ENCODE data around the gene PSMA3.
"Not testable (repeated sequence)": the region's sequence is repeated elsewhere in the genome, so short reads cannot be mapped to it uniquely, and the experiment has no call there.

Gene PSMA3

DNA sequence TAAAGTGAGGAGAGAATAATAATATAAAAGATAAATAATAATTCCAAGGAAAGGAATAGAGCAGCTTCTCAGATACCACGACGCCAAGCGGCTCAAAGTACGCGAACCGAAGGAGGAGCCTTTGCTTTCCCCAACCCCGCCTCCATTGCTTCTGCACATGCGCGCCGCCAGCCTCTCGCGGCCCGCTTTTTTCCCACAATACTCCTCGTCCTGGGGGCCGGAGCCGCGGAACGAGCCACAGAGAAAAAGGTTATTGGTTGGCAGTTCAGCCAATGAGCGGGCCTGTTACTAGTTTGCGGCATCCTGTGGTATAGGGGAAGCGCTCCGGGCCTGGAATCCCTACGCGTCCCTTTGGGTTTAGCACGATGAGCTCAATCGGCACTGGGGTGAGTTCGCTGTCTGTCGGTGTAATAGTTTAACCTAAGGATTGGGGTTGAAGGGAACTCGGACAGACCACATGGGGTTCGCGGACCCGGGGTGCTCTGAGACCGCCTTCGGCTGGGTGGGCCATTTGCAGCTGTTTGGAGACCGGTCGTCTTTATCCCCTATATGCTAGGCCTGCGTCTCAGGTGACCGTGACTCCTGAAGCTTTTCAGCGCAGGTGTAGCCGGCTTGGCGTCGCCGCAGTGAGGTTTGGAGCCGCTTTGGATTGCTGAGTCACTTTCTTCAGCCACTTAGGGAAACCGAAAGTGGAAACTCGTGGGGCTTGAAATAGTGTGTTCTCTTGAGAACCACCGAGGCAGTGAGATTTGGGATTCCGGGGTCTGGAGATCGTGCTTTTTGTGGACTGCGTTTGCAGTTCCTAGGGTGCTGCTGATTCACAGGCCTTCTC, at the start of gene PSMA3:
Gene PSMA3, plus strand, starts transcription at position 288 of the 832 bp plus-strand sequence. Its CDS starts 78 bp downstream, at position 366.
- peak; percentile 97 for DNase-seq (ENCODE audit: low spot score)

GRCh38 chr14:58196198-58196597, 48.4 kb upstream of the PSMA3 start:
- DNase-seq (ENCODE audit: low spot score) = no peak

- DNase-seq (ENCODE audit: low spot score) = no peak
Observed at GRCh38 chr14:58198086-58198485, 46.6 kb upstream of the PSMA3 start.

- DNase-seq (ENCODE audit: low spot score) = peak; percentile 86
Observed at GRCh38 chr14:58199726-58200479, 44.7 kb upstream of the PSMA3 start, which contains the start of gene ACTR10. Gene ACTR10, plus strand, starts transcription at chr14:58200149. Its CDS starts 69 bp downstream, at chr14:58200218.

- DNase-seq (ENCODE audit: low spot score) = no peak
Observed at GRCh38 chr14:58200480-58200841, 44.2 kb upstream of the PSMA3 start.

- peak; percentile 7 for DNase-seq (ENCODE audit: low spot score)
Observed at GRCh38 chr14:58200846-58201245, 43.8 kb upstream of the PSMA3 start.

GRCh38 chr14:58213176-58213575, 31.5 kb upstream of the PSMA3 start:
- DNase-seq (ENCODE audit: low spot score) = no peak

DNA sequence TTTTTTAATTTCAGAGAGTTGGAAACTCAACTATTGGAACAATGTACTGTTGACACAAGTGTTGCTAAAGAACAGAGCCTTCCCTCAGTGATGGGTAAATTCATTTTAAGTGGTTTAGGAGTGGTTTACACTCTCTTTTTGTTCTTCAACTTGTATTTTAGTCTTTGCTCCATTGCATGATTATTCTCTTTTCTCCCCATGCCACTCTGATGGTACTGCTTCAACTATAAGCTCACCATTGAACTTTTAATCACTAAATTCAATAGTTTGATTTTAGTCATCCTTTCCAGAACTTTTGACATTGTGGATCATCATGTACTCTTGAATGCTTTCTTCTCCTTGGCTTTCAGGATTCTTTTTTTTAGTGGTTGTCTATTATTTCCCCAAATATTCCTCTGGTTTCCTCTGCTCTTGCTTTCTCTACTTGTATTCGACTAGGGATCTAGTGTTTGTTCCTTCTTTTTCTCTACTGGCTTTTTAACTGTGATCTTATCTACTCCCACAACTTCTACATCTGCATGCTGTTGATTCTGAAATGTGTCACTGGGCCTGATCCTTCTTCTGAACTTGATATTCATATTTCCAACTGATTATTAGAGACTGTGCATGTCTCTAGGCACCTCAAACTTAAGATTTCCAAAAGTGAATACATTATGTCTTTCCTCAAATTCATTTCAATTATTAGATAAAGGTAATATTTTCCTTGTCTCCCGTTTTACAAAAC, 29.3 kb upstream of the PSMA3 start:
- DNase-seq (ENCODE audit: low spot score) = no peak

DNA sequence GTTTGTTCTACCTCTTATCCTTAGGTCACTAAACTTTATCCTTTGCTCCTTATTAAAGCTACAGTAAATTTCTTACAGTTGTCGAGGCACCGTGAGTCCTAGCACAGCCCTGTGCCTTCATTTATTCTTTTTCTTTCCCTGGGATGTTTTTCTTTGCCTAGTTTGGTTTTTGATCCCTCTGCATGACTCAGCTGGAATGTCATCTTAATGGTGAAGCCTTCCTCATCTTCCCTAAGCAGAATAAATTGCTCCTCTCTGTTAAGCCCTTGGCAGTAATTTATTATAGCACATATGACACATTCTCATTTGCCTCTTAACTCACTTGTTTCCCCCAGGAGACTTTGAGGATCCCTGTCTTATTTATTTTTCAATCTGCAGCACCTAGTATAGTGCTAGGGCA, 28.1 kb upstream of the PSMA3 start:
- no peak for DNase-seq (ENCODE audit: low spot score)

GRCh38 chr14:58227096-58227819, 17.4 kb upstream of the PSMA3 start:
- DNase-seq (ENCODE audit: low spot score) = no peak

GRCh38 chr14:58238252-58239243, 6.1 kb upstream of the PSMA3 start:
- peak; percentile 7 for DNase-seq (ENCODE audit: low spot score)

GRCh38 chr14:58239244-58240195, 5.1 kb upstream of the PSMA3 start:
- DNase-seq (ENCODE audit: low spot score) = peak; percentile 46

DNA sequence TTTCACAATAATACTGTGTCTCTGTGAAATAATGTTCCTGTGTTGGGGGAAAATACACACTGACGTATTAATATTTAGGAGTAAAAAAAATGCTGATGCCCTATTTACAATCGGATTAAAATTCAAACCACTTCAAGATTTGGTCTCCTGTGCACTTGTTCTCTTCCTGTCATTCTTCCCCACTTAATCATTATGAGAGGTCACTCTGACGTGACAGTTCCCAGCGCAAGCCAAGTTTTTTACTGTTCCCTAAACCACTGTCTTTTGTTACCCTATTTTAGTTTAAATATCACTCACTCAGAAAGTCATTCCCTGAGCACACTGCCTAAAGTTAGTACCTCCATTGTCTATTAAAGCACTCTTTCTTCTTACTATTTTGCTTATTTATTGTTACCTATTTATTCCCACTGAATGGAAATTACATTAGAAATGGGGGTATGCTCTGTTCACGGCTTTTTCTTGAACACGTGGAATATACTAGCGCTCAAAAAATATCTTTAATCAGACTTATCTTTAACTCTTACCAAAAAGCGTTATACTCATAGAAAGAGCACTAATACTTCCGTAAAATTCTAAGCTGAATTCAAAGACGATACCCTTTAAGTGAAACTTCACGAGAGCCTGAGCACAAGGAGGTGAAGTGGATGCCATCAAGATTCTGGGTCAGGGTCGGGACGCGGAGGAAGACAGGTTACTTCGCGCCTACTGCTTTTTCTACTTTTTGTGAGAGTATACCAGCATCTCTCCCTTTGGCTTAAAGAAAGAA, 670 bp upstream of the PSMA3 start:
- peak; percentile 26 for DNase-seq (ENCODE audit: low spot score)

GRCh38 chr14:58245562-58245961, 919 bp downstream of the PSMA3 start:
- DNase-seq (ENCODE audit: low spot score) = no peak

GRCh38 chr14:58249611-58250010, 5.0 kb downstream of the PSMA3 start:
- DNase-seq (ENCODE audit: low spot score) = no peak

GRCh38 chr14:58258156-58258555, 13.5 kb downstream of the PSMA3 start:
- no peak for DNase-seq (ENCODE audit: low spot score)

DNA sequence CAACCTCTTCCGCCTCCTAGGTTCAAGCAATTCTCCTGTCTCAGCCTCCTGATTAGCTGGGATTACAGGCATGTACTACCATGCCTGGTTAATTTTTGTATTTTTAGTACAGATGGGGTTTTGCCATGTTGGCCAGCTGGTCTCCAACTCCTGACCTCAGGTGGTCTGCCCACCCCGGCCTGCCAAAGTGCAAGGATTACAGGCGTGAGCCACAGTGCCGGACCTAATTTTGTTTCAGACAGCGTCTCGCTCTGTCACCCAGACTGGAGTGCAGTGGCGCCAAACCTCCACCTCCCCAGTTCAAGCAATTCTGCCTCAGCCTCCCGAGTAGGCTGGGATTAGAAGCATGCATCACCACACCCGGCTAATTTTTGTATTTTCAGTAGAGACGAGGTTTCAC, 17.4 kb downstream of the PSMA3 start:
- not testable (repeated sequence) for DNase-seq (ENCODE audit: low spot score)

DNA sequence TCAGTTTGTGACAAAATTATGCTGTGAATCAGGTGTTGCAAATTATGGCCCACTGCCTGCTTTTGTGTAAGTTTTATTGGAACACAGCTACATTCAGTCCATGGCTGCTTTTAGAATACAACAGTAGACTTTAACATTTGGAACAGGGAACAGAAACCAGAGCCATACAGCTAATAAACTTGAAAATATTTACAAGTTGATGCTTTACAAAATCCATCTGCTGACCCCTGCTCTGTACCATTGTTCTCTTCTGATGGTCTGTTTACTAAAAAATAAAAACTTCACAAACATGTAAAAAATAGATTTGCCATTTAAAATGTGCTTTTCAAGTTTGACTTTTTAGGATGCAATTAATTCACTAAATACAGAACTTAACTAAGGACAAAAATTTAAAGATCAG, 20.8 kb downstream of the PSMA3 start:
- DNase-seq (ENCODE audit: low spot score) = no peak

- DNase-seq (ENCODE audit: low spot score) = no peak
Observed at GRCh38 chr14:58270628-58271027, 26.0 kb downstream of the PSMA3 start.
